GM12891 (cell line): ENCODE data around the gene BACE2.
"Not testable (repeated sequence)": the region's sequence is repeated elsewhere in the genome, so short reads cannot be mapped to it uniquely, and the experiment has no call there.

Source experiments
- DNase-seq: peaks from one replicate; pipeline ENCODE4 v3.0.0; 2011; ENCODE audit warnings: low spot score; ENCODE audit not compliant: insufficient read length
- FAIRE-seq: peaks from 2 replicates; lab custom pipeline; 2011; peaks lifted over from hg19 to GRCh38; lab: Jason Lieb, UNC
- PAX5 ChIP-seq: IDR thresholded peaks from 2 replicates; pipeline ENCODE4 v1.6.1; 2011; ENCODE audit warnings: low read length, moderate library complexity, mild to moderate bottlenecking; ENCODE audit not compliant: insufficient read depth, severe bottlenecking
- POLR2A ChIP-seq: IDR thresholded peaks from 2 replicates; pipeline ENCODE4 v1.6.1; 2011; ENCODE audit warnings: low read depth, low read length, control low read depth
- POLR2AphosphoS5 ChIP-seq: IDR thresholded peaks from 2 replicates; pipeline ENCODE4 v1.6.1; 2011; ENCODE audit warnings: low read depth, low read length, control low read depth
- POU2F2 ChIP-seq: IDR thresholded peaks from 2 replicates; pipeline ENCODE4 v1.6.1; 2011; ENCODE audit warnings: low read depth, mild to moderate bottlenecking, control low read depth, low read length, moderate library complexity
- SPI1 ChIP-seq: IDR thresholded peaks from 2 replicates; pipeline ENCODE4 v1.6.1; 2011; ENCODE audit warnings: low read depth, low read length, control low read depth
- TAF1 ChIP-seq: IDR thresholded peaks from 2 replicates; pipeline ENCODE4 v1.6.1; 2011; ENCODE audit warnings: low read depth, low read length, control low read depth

The BACE2 gene

DNA sequence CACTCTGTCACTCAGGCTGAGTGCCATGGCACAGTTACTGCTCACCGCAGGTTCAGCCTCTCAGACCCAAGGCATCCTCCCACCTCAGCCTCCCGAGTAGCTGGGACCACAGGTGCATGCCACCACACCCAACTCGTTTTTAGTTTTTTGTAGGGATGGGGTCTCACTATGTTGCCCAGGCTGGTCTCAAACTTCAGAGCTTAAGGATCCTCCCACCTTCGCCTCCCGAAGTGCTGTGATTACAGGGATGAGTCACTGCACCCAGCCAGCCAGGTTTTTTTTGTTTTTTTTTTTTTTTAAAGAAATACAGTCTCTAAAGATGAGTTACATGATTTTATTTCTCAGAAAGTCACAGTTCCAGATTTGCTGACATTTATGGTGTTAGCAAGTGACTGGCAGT, 29.0 kb downstream of the BACE2 start:
- FAIRE-seq = no peak
- no peak for TF ChIP-seq PAX5
- TF ChIP-seq POLR2A = no peak
- DNase-seq = no peak

GRCh38 chr21:41197582-41197981, 29.6 kb downstream of the BACE2 start:
- DNase-seq (no peak), FAIRE-seq (no peak)
- TF ChIP-seq POLR2A (no peak), POU2F2 (no peak), PAX5 (no peak), TAF1 (no peak), POLR2AphosphoS5 (no peak), SPI1 (no peak)

DNA sequence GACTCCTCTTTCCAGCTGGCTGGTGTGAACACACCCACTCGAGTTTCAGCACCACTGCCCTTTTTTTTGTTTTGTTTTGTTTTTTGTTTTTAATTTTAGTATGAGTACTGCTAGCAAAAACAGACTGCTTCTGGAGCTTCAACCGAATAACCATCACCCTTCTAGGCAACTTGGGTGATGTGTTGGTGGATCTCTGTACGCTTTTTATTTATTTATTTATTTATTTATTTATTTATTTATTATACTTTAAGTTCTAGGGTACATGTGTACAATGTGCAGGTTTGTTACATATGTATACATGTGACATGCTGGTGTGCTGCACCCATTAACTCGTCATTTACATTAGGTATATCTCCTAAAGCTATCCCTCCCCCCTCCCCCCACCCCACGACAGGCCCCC, 30.7 kb downstream of the BACE2 start:
- DNase-seq, FAIRE-seq: not testable (repeated sequence)

DNA sequence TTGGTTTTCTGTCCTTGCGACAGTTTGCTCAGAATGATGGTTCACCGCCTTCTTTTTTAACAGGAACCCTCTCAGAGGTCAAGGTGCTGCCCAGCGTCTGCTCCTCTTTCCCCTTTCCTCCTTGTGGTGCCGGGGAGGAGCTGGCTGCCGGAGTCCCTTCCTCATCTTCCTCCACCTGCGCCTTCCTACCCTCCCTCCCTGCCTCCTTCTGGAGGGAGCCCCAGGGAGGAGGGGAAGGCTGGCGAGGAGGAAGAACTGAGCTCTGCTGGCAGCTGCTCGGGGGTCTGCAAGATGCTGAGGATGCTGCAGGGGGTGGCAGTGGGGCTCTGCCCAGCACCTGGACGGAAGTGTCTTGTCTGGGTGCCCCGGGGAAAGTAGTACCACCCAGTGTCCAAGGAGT, 31.2 kb downstream of the BACE2 start:
- FAIRE-seq (no peak), DNase-seq (no peak)
- TF ChIP-seq PAX5 (no peak), POLR2AphosphoS5 (no peak), POLR2A (no peak), SPI1 (no peak), POU2F2 (no peak), TAF1 (no peak)

GRCh38 chr21:41199588-41199987, 31.6 kb downstream of the BACE2 start:
- TF ChIP-seq POU2F2 = no peak
- no peak for TF ChIP-seq PAX5
- TF ChIP-seq SPI1 = no peak
- TF ChIP-seq TAF1 = no peak
- no peak for TF ChIP-seq POLR2A
- no peak for TF ChIP-seq POLR2AphosphoS5
- no peak for DNase-seq
- FAIRE-seq = no peak

GRCh38 chr21:41201385-41201784, 33.4 kb downstream of the BACE2 start:
- no peak for DNase-seq
- no peak for TF ChIP-seq TAF1
- TF ChIP-seq POLR2AphosphoS5 = no peak
- no peak for TF ChIP-seq PAX5
- TF ChIP-seq POU2F2 = no peak
- TF ChIP-seq POLR2A = no peak
- no peak for TF ChIP-seq SPI1
- no peak for FAIRE-seq

DNA sequence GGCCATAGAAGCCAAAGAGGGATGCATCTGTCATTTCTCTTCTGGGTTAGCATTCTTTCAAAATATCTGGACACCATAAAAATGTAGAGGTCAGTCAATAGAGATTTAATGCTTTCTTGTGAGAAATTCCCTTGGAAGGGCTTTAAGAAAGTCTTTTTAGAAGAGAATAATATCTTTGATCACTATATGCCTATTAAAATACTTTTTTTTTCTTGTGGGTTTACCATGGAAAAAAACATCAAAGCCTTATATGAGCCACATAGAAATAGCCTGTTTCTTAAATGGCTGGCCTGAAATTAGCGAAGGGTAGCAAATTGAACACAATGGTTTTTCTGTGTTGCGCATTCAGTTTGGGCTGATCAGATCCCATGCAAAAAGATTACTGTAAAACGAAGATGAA, 36.8 kb downstream of the BACE2 start:
- TF ChIP-seq SPI1 = no peak
- TF ChIP-seq POLR2AphosphoS5 = no peak
- no peak for TF ChIP-seq POU2F2
- TF ChIP-seq POLR2A = no peak
- no peak for TF ChIP-seq PAX5
- TF ChIP-seq TAF1 = no peak
- no peak for DNase-seq

GRCh38 chr21:41207401-41208375, 39.7 kb downstream of the BACE2 start:
- DNase-seq = no peak
- no peak for FAIRE-seq
- TF ChIP-seq POLR2AphosphoS5 = no peak
- no peak for TF ChIP-seq TAF1
- no peak for TF ChIP-seq PAX5
- TF ChIP-seq SPI1 = no peak
- no peak for TF ChIP-seq POU2F2
- no peak for TF ChIP-seq POLR2A

More for the DNA sequence above, 36.8 kb downstream of the BACE2 start:
- no peak for FAIRE-seq

DNA sequence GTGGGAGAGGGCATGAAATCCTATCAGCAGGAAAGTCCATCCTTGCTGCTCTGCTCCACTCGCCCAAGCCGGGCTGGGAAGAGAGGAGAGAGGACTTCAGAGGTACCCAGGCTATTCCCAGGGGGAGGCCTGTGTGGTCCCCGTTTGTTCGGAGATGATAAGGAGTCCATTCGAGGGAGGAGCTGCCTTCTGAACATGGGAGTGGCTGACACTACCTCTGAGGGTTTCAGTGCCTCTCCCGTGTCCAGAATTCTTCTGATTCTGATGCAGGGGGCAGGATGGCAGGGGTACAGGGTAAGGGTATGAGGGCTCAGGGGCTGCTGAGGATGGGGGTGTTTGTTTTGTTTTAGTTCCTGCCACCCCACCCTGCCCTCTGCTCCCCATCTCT, 40.4 kb downstream of the BACE2 start:
- DNase-seq (no peak), FAIRE-seq (no peak)
- TF ChIP-seq PAX5 = no peak
- no peak for TF ChIP-seq TAF1
- no peak for TF ChIP-seq SPI1
- no peak for TF ChIP-seq POLR2A

DNA sequence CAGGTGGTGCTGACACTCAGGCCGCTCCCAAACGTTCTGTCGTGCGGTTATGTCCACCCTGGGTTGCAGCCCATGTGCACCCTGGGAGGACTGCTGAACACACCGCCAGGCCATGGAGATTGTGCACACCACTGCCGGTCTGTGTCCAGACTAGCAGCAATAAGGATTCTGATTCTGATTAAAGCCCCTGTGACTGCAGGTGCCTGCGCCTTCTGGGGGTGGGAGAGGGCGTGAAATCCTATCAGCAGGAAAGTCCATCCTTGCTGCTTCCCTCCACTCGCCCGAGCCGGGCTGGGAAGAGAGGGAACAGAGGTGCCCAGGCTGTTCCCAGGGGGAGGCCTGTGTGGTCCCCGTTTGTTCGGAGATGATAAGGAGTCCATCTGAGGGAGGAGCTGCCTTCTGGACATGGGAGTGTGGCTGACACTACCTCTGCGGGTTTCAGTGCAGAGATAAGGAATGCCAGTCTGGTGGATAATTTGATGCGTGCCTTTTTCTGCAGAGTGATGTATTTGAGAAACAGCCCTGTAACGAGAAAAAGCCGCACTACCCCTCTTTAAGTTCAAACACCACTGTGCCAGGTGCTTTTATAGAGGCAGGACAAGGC, 41.2 kb downstream of the BACE2 start:
- FAIRE-seq (no peak), DNase-seq (no peak)
- TF ChIP-seq PAX5 (no peak), POU2F2 (no peak), POLR2A (no peak), TAF1 (no peak), POLR2AphosphoS5 (no peak), SPI1 (no peak)
